Raji (cell line): ENCODE data around the gene ZNF774.

Source experiments
- POLR2A ChIP-seq: IDR thresholded peaks from 2 replicates; pipeline ENCODE4 v1.6.1; 2011; ENCODE audit warnings: low read depth, low read length, control low read depth; ENCODE audit not compliant: insufficient read depth

The ZNF774 gene

GRCh38 chr15:90336705-90337141 lies 15.4 kb upstream of the ZNF774 start:
- no peak for TF ChIP-seq POLR2A

- no peak for TF ChIP-seq POLR2A
Measured at GRCh38 chr15:90337256-90337655, 14.8 kb upstream of the ZNF774 start.

GRCh38 chr15:90338532-90338931 lies 13.6 kb upstream of the ZNF774 start:
- TF ChIP-seq POLR2A = no peak

GRCh38 chr15:90340345-90340744 lies 11.7 kb upstream of the ZNF774 start:
- no peak for TF ChIP-seq POLR2A

- no peak for TF ChIP-seq POLR2A
Measured at GRCh38 chr15:90343302-90343790, 8.7 kb upstream of the ZNF774 start.

GRCh38 chr15:90344662-90345061 lies 7.4 kb upstream of the ZNF774 start:
- no peak for TF ChIP-seq POLR2A

- no peak for TF ChIP-seq POLR2A
Measured at GRCh38 chr15:90345857-90346256, 6.2 kb upstream of the ZNF774 start.

GRCh38 chr15:90348456-90348855 lies 3.6 kb upstream of the ZNF774 start:
- TF ChIP-seq POLR2A = no peak

GRCh38 chr15:90349072-90349471 lies 3.0 kb upstream of the ZNF774 start:
- TF ChIP-seq POLR2A = no peak

- no peak for TF ChIP-seq POLR2A
Measured at GRCh38 chr15:90349821-90350220, 2.3 kb upstream of the ZNF774 start.

GRCh38 chr15:90351479-90352106 lies 491 bp upstream of the ZNF774 start:
- TF ChIP-seq POLR2A = no peak

GRCh38 chr15:90354986-90355385 lies 2.9 kb downstream of the ZNF774 start:
- TF ChIP-seq POLR2A = no peak

GRCh38 chr15:90358124-90359033 lies 6.3 kb downstream of the ZNF774 start:
- no peak for TF ChIP-seq POLR2A

- TF ChIP-seq POLR2A = no peak
Measured at GRCh38 chr15:90360746-90361145, 8.7 kb downstream of the ZNF774 start.

GRCh38 chr15:90362936-90363212 lies 10.8 kb downstream of the ZNF774 start:
- no peak for TF ChIP-seq POLR2A

- TF ChIP-seq POLR2A = no peak
Measured at GRCh38 chr15:90364251-90364650, 12.2 kb downstream of the ZNF774 start.
